Measurements from ENCODE around the gene KIAA0930.

Gene KIAA0930

DNA sequence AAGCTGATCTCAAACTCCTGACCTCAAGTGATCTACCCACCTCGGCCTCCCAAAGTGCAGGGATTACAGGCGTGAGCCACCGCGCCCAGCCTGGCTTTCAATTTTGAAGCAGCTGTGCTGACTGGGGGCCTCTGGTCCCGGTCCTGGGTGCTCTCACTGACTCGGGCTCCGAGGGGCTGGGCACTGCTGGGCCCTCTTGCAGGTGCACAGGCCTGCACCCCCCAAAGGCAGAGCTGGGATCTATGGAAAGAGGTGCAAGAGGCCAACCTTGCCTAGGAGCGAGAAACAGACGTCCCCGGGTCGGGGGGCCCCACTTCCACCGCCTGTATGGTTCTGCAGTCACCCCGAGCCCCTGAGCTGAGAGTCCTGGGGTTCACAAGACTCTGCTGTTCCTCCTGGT lies 33.2 kb downstream of the KIAA0930 start:
- no peak for TF ChIP-seq ZNF70 (CRISPR knock-in tag; IDR thresholded peaks at IDR 0.05)
- TF ChIP-seq BACH2 (CRISPR knock-in tag; IDR thresholded peaks at IDR 0.05; ENCODE audit: borderline replicate concordance), result no peak
- TF ChIP-seq ARNTL (CRISPR knock-in tag; IDR thresholded peaks at IDR 0.05; ENCODE audit: borderline replicate concordance, low read depth), result no peak
- TF ChIP-seq CSDC2 (CRISPR knock-in tag; IDR thresholded peaks at IDR 0.05), result no peak
- TF ChIP-seq SNAI2 (CRISPR knock-in tag; IDR thresholded peaks at IDR 0.05), result no peak
- no peak for TF ChIP-seq ISL1 (CRISPR knock-in tag; IDR thresholded peaks at IDR 0.05)
- no peak for TF ChIP-seq TCF4 (CRISPR knock-in tag; IDR thresholded peaks at IDR 0.05; ENCODE audit: borderline replicate concordance)
- TF ChIP-seq, protein P1, sequence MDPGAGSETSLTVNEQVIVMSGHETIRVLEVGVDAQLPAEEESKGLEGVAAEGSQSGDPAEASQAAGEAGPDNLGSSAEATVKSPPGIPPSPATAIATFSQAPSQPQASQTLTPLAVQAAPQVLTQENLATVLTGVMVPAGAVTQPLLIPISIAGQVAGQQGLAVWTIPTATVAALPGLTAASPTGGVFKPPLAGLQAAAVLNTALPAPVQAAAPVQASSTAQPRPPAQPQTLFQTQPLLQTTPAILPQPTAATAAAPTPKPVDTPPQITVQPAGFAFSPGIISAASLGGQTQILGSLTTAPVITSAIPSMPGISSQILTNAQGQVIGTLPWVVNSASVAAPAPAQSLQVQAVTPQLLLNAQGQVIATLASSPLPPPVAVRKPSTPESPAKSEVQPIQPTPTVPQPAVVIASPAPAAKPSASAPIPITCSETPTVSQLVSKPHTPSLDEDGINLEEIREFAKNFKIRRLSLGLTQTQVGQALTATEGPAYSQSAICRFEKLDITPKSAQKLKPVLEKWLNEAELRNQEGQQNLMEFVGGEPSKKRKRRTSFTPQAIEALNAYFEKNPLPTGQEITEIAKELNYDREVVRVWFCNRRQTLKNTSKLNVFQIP (CRISPR knock-in tag; IDR thresholded peaks at IDR 0.05; ENCODE audit: borderline replicate concordance, low read depth), result no peak
- TF ChIP-seq ZNF565 (CRISPR knock-in tag; conservative IDR thresholded peaks at IDR 0.05; ENCODE audit: low read depth), result no peak
- TF ChIP-seq ZNF8 (CRISPR knock-in tag; IDR thresholded peaks at IDR 0.05), result no peak
- TF ChIP-seq, protein P2, sequence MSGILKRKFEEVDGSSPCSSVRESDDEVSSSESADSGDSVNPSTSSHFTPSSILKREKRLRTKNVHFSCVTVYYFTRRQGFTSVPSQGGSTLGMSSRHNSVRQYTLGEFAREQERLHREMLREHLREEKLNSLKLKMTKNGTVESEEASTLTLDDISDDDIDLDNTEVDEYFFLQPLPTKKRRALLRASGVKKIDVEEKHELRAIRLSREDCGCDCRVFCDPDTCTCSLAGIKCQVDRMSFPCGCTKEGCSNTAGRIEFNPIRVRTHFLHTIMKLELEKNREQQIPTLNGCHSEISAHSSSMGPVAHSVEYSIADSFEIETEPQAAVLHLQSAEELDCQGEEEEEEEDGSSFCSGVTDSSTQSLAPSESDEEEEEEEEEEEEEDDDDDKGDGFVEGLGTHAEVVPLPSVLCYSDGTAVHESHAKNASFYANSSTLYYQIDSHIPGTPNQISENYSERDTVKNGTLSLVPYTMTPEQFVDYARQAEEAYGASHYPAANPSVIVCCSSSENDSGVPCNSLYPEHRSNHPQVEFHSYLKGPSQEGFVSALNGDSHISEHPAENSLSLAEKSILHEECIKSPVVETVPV (CRISPR knock-in tag; IDR thresholded peaks at IDR 0.05), result no peak
- TF ChIP-seq GLIS3 (CRISPR knock-in tag; IDR thresholded peaks at IDR 0.05), result no peak
- TF ChIP-seq TOX (CRISPR knock-in tag; IDR thresholded peaks at IDR 0.05; ENCODE audit: borderline replicate concordance), result no peak
- TF ChIP-seq, protein P3, sequence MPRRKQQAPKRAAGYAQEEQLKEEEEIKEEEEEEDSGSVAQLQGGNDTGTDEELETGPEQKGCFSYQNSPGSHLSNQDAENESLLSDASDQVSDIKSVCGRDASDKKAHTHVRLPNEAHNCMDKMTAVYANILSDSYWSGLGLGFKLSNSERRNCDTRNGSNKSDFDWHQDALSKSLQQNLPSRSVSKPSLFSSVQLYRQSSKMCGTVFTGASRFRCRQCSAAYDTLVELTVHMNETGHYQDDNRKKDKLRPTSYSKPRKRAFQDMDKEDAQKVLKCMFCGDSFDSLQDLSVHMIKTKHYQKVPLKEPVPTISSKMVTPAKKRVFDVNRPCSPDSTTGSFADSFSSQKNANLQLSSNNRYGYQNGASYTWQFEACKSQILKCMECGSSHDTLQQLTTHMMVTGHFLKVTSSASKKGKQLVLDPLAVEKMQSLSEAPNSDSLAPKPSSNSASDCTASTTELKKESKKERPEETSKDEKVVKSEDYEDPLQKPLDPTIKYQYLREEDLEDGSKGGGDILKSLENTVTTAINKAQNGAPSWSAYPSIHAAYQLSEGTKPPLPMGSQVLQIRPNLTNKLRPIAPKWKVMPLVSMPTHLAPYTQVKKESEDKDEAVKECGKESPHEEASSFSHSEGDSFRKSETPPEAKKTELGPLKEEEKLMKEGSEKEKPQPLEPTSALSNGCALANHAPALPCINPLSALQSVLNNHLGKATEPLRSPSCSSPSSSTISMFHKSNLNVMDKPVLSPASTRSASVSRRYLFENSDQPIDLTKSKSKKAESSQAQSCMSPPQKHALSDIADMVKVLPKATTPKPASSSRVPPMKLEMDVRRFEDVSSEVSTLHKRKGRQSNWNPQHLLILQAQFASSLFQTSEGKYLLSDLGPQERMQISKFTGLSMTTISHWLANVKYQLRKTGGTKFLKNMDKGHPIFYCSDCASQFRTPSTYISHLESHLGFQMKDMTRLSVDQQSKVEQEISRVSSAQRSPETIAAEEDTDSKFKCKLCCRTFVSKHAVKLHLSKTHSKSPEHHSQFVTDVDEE (CRISPR knock-in tag; IDR thresholded peaks at IDR 0.05), result no peak
- TF ChIP-seq ZFP3 (CRISPR knock-in tag; IDR thresholded peaks at IDR 0.05), result no peak
- TF ChIP-seq, protein P4, sequence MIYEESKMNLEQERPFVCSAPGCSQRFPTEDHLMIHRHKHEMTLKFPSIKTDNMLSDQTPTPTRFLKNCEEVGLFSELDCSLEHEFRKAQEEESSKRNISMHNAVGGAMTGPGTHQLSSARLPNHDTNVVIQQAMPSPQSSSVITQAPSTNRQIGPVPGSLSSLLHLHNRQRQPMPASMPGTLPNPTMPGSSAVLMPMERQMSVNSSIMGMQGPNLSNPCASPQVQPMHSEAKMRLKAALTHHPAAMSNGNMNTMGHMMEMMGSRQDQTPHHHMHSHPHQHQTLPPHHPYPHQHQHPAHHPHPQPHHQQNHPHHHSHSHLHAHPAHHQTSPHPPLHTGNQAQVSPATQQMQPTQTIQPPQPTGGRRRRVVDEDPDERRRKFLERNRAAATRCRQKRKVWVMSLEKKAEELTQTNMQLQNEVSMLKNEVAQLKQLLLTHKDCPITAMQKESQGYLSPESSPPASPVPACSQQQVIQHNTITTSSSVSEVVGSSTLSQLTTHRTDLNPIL (CRISPR knock-in tag; IDR thresholded peaks at IDR 0.05; ENCODE audit: low read depth), result no peak

DNA sequence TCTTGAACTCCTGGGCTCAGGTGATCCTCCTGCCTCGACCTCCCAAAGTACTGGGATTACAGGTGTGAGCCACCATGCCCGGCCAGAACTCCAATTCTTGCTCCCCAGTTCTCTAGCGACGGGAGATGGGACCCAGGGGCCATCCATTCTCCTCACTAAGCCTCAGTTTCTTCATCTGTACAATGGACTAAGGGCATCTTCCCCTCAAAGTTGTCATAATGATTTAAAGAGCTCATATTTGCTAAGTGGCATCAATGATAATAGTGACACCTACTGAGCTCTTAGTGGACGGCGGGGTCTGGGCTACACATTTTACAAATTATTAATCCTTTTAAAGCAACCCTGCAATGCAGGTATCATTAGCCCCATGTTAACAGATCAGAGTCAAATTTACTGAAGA lies 34.5 kb downstream of the KIAA0930 start:
- ATAC-seq, result no peak
- TF ChIP-seq, protein P4 (CRISPR knock-in tag; IDR thresholded peaks at IDR 0.05; ENCODE audit: low read depth), result no peak
- no peak for TF ChIP-seq ISL1 (CRISPR knock-in tag; IDR thresholded peaks at IDR 0.05)
- no peak for TF ChIP-seq RARB (CRISPR knock-in tag; IDR thresholded peaks at IDR 0.05)
- TF ChIP-seq ZNF8 (CRISPR knock-in tag; IDR thresholded peaks at IDR 0.05), result no peak
- no peak for TF ChIP-seq ARNTL (CRISPR knock-in tag; IDR thresholded peaks at IDR 0.05; ENCODE audit: borderline replicate concordance, low read depth)
- TF ChIP-seq, protein P1 (CRISPR knock-in tag; IDR thresholded peaks at IDR 0.05; ENCODE audit: borderline replicate concordance, low read depth), result no peak
- no peak for TF ChIP-seq GLIS3 (CRISPR knock-in tag; IDR thresholded peaks at IDR 0.05)
- no peak for TF ChIP-seq ZNF70 (CRISPR knock-in tag; IDR thresholded peaks at IDR 0.05)
- TF ChIP-seq, protein P3 (CRISPR knock-in tag; IDR thresholded peaks at IDR 0.05), result no peak
- TF ChIP-seq, protein P2 (CRISPR knock-in tag; IDR thresholded peaks at IDR 0.05), result no peak
- TF ChIP-seq ZC3H10 (CRISPR knock-in tag; IDR thresholded peaks at IDR 0.05), result no peak
- no peak for TF ChIP-seq ZFP30 (CRISPR knock-in tag; IDR thresholded peaks at IDR 0.05)

More for the DNA sequence above, 33.2 kb downstream of the KIAA0930 start:
- no peak for ATAC-seq

Data from SK-N-SH treated with all-trans-retinoic acid at 6 μM for 48 hours (cell line).